GM19397 (cell line): ENCODE data around the gene RNF4.
"Not testable (repeated sequence)": the region's sequence is repeated elsewhere in the genome, so short reads cannot be mapped to it uniquely, and the experiment has no call there.

Experiments
- ATAC-seq: cut with Tn5 transposase; IDR thresholded peaks from one replicate; pipeline ENCODE4 v1.9.1; 2021; ENCODE audit warnings: mild to moderate bottlenecking, moderate library complexity; ENCODE audit not compliant: unreplicated experiment

The RNF4 gene, protein sequence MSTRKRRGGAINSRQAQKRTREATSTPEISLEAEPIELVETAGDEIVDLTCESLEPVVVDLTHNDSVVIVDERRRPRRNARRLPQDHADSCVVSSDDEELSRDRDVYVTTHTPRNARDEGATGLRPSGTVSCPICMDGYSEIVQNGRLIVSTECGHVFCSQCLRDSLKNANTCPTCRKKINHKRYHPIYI

DNA sequence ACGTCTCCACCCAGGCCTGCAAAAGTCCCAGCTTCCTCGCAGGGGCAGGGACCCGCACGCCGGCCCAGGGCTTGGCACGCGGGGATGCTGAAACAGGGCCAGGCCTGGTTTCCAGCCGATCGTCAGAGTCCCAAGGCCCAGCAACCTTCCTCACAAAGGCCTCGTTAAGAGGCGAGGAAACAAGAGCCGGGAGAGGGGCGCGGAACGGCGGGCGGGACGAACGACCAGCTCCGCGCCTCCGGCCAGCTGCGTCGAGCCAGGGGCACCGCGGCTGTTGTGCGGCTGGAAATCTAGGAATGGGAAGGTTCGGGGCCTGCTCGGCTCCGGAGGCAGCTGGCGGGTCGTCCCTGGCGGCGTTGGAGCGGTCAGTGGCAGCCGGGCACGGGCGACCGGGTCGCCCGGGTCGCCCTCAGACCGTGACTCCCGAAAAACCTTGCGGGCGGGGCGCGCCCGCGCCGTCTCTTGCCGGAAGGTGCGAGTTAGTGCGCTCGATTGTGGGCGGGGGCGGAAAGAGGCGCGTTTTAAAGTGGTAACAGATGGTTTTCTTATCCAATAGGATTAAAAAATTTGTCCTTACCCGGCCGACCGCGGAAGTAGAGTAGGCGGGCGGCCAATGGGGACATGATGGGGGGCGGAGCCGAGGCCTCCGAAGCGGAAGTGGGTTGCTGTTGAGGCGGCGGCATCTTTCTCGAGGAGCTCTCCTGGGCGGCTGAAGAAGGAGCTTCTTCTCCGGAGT, at the start of gene RNF4:
TSS of gene RNF4 (plus strand) at position 651 of the 736 bp plus-strand sequence. CDS start 21,388 bp downstream, outside the sequence.
- peak; percentile 78 for ATAC-seq

DNA sequence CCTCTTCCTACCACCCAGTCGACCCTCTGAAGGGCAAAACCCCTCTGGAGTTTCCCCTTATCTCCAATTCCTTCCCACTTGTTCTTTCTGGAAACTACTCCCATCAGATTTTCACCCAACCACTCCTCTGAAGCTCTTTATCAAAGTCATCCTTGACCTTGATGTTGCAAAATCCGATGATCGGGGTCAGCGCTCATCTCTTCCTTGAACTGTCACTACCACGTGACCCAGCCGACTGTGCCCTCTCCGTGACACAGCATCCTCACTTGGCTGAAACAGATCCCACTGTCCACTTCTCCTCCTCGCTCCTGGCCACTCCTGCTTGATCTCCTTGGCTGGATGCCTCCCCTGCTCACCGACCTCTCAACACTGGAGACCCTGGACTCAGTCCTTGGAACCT, 49.1 kb upstream of the RNF4 start:
- ATAC-seq = no peak

DNA sequence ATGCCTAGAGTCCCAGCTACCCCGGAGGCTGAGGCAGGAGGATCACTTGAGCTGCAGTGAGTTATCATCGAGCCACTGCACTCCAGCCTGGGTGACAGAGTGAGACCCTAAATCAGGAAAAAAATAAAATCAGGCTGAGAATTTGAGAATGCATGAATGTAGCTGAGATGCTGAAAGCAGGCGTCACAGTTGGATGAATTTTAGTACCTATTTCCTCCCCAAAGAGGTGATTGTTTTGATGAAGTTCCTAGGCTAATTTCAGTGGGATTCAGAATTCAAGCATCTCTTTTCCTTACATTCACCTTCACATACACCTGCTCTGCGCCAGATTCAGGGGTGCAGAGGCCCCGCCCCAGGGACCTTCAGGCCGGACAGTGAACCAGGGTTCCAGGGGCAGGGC, 47.0 kb upstream of the RNF4 start:
- ATAC-seq = no peak

DNA sequence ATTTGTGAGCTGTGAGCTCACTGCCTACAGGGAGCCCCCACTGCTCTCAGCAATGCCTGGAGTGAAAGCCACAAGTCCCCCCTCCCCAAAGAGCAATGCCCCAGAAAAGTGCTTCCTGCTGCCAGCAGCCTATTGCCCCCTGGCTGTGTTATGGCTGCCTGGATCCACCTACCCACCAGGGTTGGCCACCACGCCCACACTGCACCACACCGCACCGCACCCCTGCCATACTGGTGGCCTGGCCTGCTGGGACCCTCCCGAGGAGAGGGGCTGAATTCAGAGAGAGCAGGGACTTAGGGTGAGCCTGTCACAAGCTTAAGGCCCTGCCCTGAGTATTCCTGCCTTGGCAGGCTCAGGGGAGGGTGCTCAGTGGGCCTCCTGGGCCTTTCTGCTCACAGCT, 45.8 kb upstream of the RNF4 start:
- ATAC-seq = no peak

DNA sequence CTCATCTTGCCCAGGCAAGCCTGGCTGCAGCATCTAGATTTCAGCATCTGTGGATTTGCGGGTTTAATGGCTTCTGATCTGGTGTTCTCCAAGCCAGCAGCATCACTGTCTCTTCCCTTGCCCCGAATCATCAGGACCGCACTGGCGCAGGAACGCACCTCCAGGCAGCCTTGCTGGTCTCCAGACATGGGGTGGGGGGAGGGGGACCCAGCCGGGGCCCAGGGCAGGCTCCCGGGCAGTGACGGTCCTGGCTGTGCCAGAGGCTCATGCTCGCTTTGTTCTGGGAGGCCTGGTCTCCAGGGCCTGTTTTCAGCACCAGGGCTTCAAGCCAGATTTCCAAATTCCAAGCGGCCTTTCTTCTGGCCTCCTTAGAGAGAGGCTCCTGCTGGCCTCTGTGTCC, 45.2 kb upstream of the RNF4 start:
- ATAC-seq = no peak

DNA sequence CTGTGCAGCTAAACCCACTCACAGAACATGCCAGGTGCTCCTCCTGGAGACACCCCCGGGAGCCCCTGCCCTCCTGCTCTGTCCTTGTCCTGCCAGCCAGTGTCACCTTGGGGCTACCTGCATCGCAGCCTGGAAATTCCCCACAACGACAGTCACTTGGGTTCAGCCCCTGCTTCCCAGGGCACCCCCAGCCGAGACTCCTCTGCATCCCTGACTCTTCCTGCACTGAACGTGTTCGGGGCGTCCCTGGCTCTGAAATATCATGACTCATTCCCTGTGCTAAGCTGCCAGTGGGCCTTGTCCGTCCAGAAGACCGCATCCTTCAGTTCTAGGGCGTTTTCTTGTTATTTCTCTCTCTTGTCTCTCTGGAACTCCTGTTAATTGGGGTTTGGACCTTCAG, 44.3 kb upstream of the RNF4 start:
- ATAC-seq = no peak

DNA sequence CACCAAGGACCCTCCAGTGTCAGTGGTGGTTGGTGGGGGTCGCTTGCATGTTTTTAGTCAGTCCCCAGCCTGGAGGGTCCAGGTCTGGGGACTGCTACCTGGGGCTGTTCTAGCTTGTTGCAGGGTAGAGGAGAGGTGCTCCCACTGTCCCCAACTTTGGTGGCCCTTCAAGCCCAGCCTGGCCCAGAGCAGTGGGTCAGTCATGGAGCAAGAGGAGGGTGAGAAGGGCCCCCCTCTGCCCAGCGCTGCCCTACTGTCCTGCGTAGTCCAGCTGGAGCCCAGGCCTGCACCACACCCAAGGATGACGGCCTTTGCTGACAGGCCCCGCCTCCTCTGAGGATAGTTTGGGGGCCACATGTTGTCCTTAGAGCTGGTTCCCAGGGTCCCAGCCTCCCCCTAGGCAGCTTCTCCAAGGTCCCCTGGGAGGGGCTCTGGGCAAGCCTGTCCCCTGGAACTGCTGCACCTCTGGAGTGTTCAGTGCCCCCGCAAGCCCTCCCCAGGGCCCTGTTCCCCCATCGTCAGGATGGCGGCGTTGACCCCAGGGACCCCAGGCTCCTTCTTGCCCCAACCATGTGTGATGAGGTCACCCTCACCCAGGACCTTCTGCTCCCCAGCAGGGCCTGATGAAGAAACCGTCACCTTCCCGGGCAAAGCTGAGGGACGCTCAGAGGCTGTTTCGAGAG, 43.4 kb upstream of the RNF4 start:
- no peak for ATAC-seq

DNA sequence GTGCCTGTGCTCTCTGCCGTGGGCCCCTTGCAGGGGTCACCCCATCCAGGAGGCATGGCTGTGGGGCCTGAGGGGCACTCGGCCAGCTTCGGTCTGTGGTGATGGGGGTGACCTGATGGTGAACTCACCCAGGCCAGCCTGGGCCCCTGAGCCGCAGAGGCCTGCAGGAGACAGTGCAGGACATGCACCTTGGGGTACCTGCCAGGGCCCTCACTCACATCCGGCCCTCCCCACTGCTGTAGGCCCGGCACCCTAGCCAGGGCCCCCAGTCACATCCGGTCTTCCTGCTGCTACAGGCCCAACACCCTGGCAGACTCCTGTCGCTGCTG, 42.9 kb upstream of the RNF4 start:
- no peak for ATAC-seq

DNA sequence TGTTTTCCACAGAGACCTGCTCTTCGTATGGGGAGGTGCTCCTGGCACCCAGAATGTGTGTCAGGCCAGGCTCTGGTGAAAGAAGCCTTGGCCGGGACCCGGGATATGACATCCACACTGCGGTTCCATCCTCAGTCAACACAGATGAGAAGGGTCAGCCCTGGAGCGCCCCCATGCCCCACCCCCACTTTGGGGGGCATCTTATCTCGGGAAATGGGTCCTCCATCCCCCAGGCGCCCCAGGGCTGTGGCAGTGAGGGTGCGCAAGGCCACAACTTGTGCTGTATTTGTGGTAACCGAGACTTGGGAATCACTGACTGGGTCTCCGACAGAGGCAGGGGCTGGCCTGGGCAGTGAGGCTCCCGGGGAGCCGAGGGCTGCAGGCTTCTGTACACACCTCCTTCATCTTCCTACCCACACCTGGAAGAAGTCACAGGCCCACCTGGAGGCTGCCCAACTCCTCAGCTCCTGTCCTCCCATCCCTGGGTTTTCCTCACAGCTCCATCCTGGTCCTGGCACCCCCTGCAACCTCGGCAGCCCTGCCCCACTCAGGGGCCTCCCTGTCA, 42.1 kb upstream of the RNF4 start:
- ATAC-seq = no peak

DNA sequence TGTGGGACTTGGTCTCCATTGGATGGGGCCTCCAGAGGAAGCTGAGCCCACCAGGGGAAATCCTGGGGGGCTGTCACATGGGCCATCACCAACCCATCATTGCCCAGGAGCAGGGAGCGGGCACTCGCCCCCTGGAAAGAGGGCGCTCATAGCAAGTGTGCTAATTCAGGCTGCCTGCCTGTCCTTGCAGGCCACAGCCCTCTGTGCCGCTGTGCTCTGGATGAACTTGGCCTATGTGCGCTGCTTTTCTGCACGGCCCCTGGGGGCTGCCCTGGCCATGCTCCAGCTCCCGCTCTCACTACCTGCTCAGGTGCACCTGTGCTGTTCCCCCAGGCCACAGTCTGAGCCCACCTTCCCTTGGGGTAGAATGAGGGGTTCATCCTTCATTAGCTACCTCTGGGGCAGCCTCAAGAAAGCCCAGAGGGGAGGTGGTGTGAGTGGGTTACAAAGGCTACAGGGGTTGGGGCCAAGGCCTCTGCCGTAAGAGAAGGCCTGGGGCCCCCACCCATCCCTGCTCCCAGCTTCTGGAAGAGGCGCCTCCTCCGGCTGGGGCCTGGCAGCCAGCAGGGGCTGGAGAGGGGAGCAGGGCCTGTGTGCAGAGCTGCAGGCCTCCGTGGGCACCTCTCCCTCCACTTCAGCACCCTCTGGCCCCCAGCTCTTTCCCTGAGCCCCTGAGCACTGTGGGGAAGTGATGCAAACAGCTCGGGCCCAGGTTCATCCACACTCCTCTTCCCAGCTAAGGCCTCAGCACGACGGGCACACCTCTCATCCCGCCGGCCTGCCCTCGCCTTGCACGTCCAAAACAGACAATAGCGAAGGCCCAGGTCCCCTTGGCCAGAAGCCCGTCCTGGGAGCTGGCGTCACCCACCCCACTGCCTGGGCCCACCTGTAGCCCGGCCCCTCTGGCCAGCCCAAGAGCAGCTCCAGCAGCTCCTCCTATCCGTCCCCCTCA, 41.2 kb upstream of the RNF4 start:
- no peak for ATAC-seq

DNA sequence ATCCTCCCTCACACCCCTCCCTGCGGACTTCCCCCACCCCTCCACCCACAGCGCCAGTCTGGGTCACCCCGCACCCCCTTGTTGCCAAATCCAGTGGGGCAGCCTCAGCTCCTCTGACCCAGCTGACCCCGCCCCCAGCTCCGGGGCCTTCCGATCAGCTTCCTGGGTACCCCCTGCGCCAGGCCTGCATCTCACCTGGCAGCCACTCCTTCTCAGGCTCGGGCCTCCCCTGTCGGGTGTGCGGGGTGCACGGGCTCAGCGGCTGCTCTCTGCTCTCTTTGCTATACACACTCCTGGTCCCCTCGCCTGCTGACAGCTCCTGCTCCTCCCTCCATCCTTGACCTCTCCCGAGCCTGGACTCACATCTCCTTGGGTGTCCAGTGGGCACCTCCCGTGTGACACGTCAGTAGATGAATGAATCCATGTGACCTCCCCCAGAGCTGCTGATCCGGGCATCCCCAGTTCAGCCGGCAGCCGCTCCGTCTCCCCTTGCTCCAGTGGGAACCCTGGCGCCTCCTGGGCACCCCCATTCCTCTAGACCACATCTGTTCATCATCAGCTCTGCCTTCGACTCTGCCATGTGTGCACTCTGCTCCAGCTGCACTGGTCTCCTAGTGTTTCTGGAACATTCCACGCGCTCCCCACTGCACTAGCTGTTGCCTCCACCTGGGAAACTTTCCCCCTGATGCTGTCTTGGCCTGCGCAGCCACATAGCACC, 40.3 kb upstream of the RNF4 start:
- ATAC-seq = no peak

DNA sequence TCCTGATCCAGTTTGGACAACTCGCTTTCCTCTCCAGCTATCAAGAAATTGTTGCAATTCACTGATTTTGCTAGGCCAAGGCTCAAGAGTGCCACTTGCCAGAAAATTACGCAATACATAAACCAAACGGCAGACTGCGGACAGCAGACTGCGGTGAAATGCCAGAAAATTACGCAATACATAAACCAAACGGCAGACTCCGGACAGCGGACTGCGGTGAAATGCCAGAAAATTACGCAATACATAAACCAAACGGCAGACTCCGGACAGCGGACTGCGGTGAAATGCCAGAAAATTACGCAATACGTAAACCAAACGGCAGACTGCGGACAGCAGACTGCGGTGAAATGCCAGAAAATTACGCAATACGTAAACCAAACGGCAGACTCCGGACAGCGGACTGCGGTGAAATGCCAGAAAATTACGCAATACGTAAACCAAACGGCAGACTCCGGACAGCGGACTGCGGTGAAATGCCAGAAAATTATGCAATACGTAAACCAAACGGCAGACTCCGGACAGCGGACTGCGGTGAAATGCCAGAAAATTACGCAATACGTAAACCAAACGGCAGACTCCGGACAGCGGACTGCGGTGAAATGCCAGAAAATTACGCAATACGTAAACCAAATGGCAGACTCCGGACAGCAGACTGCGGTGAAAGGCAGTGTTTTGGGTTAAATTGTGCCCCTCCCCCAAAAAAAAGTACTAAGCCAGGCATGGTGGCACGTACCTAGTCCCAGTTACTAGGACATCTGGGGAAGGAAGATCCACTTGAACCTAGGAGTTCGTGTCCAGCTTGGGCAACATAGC, 38.8 kb upstream of the RNF4 start:
- ATAC-seq = not testable (repeated sequence)

DNA sequence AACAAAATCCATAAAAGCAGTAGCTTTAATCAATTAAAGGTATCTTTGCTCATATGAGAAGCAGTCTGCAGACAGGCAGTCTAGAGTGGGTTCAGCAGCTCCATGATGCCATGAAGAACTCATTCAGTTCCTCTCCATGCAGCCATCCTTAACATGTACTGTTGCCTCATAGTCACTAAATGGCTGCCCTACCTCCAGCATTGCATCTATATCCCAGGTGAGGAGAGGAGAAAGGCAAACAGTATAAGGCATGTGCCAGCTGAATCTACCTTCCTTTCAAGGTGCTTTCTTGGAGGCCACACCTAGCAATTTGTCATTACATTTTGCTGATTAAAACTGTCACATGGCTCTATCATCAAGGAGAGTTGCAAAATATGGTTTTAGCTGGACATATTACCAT, 36.9 kb upstream of the RNF4 start:
- no peak for ATAC-seq

DNA sequence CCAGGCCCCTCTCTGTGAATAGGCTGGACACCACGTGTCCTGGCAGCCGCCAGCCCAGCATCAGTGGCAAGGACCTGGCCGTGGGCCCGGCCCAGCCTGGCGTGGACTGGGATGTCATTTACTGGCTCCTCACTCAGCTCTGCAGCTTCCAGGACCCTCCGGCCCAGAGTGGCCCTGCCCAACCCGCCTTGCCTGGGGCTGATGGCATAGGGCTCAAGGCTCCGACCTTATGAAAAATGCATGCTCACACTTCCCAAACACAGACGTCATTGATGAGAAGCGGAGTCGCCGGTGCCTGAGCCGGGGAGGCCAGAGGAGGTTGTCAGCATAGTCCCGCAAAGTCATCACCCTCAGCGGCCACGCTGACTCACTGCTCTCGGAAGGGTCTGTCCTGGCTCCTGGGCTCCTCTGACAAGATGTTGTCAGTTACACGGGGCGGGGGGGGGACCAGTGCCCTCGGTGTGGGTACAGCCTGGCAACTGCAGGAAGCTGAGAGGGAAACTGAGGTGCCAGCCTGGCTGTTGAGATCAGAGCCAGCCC, 35.8 kb upstream of the RNF4 start:
- ATAC-seq = no peak

DNA sequence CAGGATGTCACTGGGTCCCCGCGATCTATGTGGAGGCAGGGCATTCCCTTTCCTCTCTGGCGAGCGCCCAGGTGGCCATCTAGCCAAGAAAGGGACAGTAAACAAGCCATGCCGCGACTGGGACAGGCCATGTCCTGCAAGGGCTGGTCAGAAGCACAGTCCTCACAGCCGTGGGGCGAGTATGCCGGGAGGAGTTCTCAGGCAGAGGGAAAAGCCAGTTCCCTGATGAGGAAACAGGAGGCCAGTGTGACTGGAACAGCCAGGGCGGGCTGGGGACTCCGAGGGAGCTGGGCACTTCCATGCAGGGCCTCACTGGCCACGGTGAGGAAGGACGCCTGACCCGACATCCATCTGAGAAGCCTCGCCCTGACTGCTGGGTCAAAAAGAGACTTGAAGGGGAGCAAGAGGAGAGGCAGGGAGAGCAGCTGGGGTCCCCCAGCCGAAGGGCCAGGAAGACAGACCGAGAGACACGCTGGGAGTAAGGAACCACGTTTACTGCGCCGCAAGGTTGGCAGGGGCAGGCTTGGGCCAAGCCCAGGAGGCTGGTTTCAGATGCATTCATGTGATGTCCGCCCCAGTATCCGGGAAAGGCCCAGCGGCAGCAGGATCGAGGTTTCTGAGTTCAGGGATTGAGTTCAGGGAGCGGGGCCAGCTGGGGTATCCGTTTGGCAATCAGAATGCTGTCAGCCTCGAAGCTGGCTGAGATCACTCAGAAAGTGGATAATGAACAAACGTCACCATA, 35.1 kb upstream of the RNF4 start:
- ATAC-seq = no peak

DNA sequence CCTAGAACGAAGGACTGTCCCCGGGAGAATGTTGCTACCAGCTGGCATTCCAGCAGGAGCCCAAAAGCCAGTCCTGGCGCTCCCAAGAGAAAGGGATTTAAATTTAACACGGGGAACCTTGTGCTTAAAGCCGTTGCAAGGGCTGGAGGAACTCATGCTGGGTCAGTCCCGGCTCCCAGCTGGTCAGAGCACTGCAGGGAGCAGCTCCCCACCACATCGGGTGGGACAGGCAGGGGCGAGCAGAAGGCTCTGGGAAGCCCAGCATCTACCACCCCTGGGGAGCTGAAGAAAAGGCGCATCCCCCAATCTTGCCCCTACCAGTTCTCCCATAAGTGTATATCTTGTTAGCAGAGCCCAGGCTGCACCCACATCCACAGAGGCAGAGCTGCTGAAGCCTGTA, 34.5 kb upstream of the RNF4 start:
- ATAC-seq = no peak

DNA sequence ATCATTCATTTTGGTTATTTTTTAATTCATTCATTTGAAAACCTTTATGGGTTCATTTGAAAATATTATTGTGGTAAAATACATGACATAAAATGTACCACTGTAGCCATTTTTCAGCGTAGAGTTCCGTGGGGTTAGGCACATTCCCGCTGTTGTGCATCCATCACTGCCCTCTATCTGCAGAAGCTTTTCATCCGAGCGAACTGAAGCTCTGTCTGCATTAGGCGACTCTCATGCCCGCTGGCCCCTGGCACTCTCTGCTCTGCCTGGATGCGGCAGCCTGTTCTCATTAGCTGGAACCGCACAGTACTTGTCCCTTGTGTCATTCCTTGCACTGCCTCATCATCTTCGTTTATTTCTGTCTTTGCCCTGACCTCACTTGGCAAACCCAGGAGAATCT, 32.6 kb upstream of the RNF4 start:
- no peak for ATAC-seq

DNA sequence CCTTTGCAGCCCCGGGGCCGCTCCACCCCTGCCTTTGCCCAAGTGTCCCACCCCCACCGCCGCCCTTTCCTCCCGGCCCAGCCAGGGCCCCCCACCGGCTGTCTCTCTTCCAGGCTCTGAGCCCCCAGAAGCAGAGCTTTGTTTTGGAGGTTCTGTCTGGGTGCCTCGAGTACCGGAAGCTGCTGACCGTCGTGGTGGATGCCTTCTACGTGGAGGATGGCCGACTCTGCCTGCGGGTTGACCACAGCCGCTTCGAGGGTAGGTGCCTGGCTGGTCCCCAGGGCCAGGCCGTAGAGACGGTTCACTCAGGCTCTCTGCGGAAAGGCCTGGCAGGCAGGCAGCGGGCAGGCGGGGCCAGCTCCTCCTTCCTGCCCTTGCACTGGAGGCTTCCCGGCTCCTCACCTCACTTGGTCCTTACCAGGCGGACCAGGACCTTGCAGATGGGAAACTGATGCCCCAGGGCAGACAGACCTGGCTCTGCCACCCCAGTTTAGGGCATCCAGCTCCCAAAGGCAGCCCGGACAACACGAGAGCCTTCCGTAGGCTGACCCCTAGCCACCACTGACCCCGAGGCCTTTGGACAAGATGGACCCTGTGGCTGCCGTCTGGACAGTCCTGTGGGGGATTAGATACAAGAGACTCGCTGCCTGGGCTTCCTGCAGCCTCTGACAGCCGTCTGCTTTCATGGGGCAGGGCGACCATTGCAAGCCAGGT, 32.0 kb upstream of the RNF4 start:
- ATAC-seq = no peak
